Measurements from ENCODE around the gene RIMBP2.
"Not testable (repeated sequence)": the region's sequence is repeated elsewhere in the genome, so short reads cannot be mapped to it uniquely, and the experiment has no call there.

Gene RIMBP2

GRCh38 chr12:130698106-130698505, 18.0 kb downstream of the RIMBP2 start:
- Histone ChIP-seq H3K36me3 (ENCODE audit: control insufficient read depth, insufficient read depth, low read length) (no peaks in the 10 kb centered on the region), H3K27me3 (replicated peaks; ENCODE audit: control insufficient read depth, insufficient read depth, low read length, poor library complexity, severe bottlenecking) (no peaks in the 10 kb centered on the region), H3K9me3 (ENCODE audit: control insufficient read depth, low read length) (no peaks in the 10 kb centered on the region), H3K27ac (ENCODE audit: insufficient read depth, low read length, poor library complexity, severe bottlenecking) (no peak overlapping the region), H3K4me3 (ENCODE audit: insufficient read depth, low read depth, low read length, poor library complexity, severe bottlenecking) (no peak overlapping the region), H3K4me1 (ENCODE audit: control insufficient read depth, insufficient read depth, low read length, poor library complexity, severe bottlenecking) (no peaks in the 10 kb centered on the region)
- DNase-seq, result no peak

- H3K36me3 ChIP-seq (ENCODE audit: control insufficient read depth, insufficient read depth, low read length), result no peaks in the 10 kb centered on the region
- H3K27ac ChIP-seq (ENCODE audit: insufficient read depth, low read length, poor library complexity, severe bottlenecking), result no peak overlapping the region
- H3K4me1 ChIP-seq (ENCODE audit: control insufficient read depth, insufficient read depth, low read length, poor library complexity, severe bottlenecking), result no peaks in the 10 kb centered on the region
- H3K9me3 ChIP-seq (ENCODE audit: control insufficient read depth, low read length), result no peaks in the 10 kb centered on the region
- H3K27me3 ChIP-seq (replicated peaks; ENCODE audit: control insufficient read depth, insufficient read depth, low read length, poor library complexity, severe bottlenecking), result no peaks in the 10 kb centered on the region
- H3K4me3 ChIP-seq (ENCODE audit: insufficient read depth, low read depth, low read length, poor library complexity, severe bottlenecking), result no peak overlapping the region
- no peak for DNase-seq
These were observed 19.6 kb downstream of the RIMBP2 start for GRCh38 chr12:130696379-130697100.

GRCh38 chr12:130695061-130695460, 21.0 kb downstream of the RIMBP2 start:
- H3K36me3 ChIP-seq (ENCODE audit: control insufficient read depth, insufficient read depth, low read length), result no peaks in the 10 kb centered on the region
- H3K4me3 ChIP-seq (ENCODE audit: insufficient read depth, low read depth, low read length, poor library complexity, severe bottlenecking), result no peak overlapping the region
- no peak overlapping the region for H3K27ac ChIP-seq (ENCODE audit: insufficient read depth, low read length, poor library complexity, severe bottlenecking)
- no peaks in the 10 kb centered on the region for H3K9me3 ChIP-seq (ENCODE audit: control insufficient read depth, low read length)
- no peaks in the 10 kb centered on the region for H3K4me1 ChIP-seq (ENCODE audit: control insufficient read depth, insufficient read depth, low read length, poor library complexity, severe bottlenecking)
- no peaks in the 10 kb centered on the region for H3K27me3 ChIP-seq (replicated peaks; ENCODE audit: control insufficient read depth, insufficient read depth, low read length, poor library complexity, severe bottlenecking)
- DNase-seq, result no peak

GRCh38 chr12:130689408-130690405, 26.4 kb downstream of the RIMBP2 start:
- Histone ChIP-seq H3K4me1 (ENCODE audit: control insufficient read depth, insufficient read depth, low read length, poor library complexity, severe bottlenecking) (no peaks in the 10 kb centered on the region), H3K4me3 (ENCODE audit: insufficient read depth, low read depth, low read length, poor library complexity, severe bottlenecking) (no peak overlapping the region), H3K9me3 (ENCODE audit: control insufficient read depth, low read length) (no peaks in the 10 kb centered on the region), H3K27me3 (replicated peaks; ENCODE audit: control insufficient read depth, insufficient read depth, low read length, poor library complexity, severe bottlenecking) (no peaks in the 10 kb centered on the region), H3K36me3 (ENCODE audit: control insufficient read depth, insufficient read depth, low read length) (no peaks in the 10 kb centered on the region), H3K27ac (ENCODE audit: insufficient read depth, low read length, poor library complexity, severe bottlenecking) (no peak overlapping the region)
- no peak for DNase-seq

DNA sequence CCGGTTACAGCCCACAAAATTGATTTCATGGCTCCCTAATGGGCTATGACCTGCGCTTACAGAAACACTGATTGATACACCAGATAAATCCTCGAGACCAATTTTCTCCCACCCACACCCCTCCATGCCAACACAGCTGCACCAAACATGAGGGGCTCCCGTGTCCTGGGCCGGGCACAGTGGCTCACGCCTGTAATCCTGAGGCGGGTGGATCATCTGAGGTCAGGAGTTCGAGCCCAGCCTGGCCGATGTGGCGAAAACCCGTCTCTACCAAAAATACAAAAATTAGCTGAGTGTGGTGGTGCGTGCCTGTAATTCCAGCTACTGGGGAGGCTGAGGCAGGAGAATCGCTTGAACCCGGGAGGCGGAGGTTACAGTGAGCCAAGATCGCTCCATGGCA, 27.1 kb downstream of the RIMBP2 start:
- not testable (repeated sequence) for DNase-seq

GRCh38 chr12:130687796-130688778, 28.0 kb downstream of the RIMBP2 start:
- Histone ChIP-seq H3K4me1 (ENCODE audit: control insufficient read depth, insufficient read depth, low read length, poor library complexity, severe bottlenecking) (no peaks in the 10 kb centered on the region), H3K9me3 (ENCODE audit: control insufficient read depth, low read length) (no peaks in the 10 kb centered on the region), H3K36me3 (ENCODE audit: control insufficient read depth, insufficient read depth, low read length) (no peaks in the 10 kb centered on the region), H3K4me3 (ENCODE audit: insufficient read depth, low read depth, low read length, poor library complexity, severe bottlenecking) (no peak overlapping the region), H3K27me3 (replicated peaks; ENCODE audit: control insufficient read depth, insufficient read depth, low read length, poor library complexity, severe bottlenecking) (no peaks in the 10 kb centered on the region), H3K27ac (ENCODE audit: insufficient read depth, low read length, poor library complexity, severe bottlenecking) (no peak overlapping the region)
- DNase-seq, result no peak

More for the DNA sequence above, 27.1 kb downstream of the RIMBP2 start:
- H3K27ac ChIP-seq (ENCODE audit: insufficient read depth, low read length, poor library complexity, severe bottlenecking); H3K36me3 ChIP-seq (ENCODE audit: control insufficient read depth, insufficient read depth, low read length); H3K27me3 ChIP-seq (replicated peaks; ENCODE audit: control insufficient read depth, insufficient read depth, low read length, poor library complexity, severe bottlenecking); H3K9me3 ChIP-seq (ENCODE audit: control insufficient read depth, low read length); H3K4me1 ChIP-seq (ENCODE audit: control insufficient read depth, insufficient read depth, low read length, poor library complexity, severe bottlenecking); H3K4me3 ChIP-seq (ENCODE audit: insufficient read depth, low read depth, low read length, poor library complexity, severe bottlenecking): not testable (repeated sequence)

- Histone ChIP-seq H3K36me3 (ENCODE audit: control insufficient read depth, insufficient read depth, low read length) (no peaks in the 10 kb centered on the region), H3K4me3 (ENCODE audit: insufficient read depth, low read depth, low read length, poor library complexity, severe bottlenecking) (no peak overlapping the region), H3K9me3 (ENCODE audit: control insufficient read depth, low read length) (no peaks in the 10 kb centered on the region), H3K4me1 (ENCODE audit: control insufficient read depth, insufficient read depth, low read length, poor library complexity, severe bottlenecking) (no peaks in the 10 kb centered on the region), H3K27ac (ENCODE audit: insufficient read depth, low read length, poor library complexity, severe bottlenecking) (no peak overlapping the region), H3K27me3 (replicated peaks; ENCODE audit: control insufficient read depth, insufficient read depth, low read length, poor library complexity, severe bottlenecking) (no peaks in the 10 kb centered on the region)
- DNase-seq, result no peak
These were observed 28.9 kb downstream of the RIMBP2 start for GRCh38 chr12:130687190-130687589.

- Histone ChIP-seq H3K4me3 (ENCODE audit: insufficient read depth, low read depth, low read length, poor library complexity, severe bottlenecking) (no peak overlapping the region), H3K9me3 (ENCODE audit: control insufficient read depth, low read length) (no peaks in the 10 kb centered on the region), H3K27me3 (replicated peaks; ENCODE audit: control insufficient read depth, insufficient read depth, low read length, poor library complexity, severe bottlenecking) (no peaks in the 10 kb centered on the region), H3K36me3 (ENCODE audit: control insufficient read depth, insufficient read depth, low read length) (no peaks in the 10 kb centered on the region), H3K4me1 (ENCODE audit: control insufficient read depth, insufficient read depth, low read length, poor library complexity, severe bottlenecking) (no peaks in the 10 kb centered on the region), H3K27ac (ENCODE audit: insufficient read depth, low read length, poor library complexity, severe bottlenecking) (no peak overlapping the region)
- no peak for DNase-seq
These were observed 29.5 kb downstream of the RIMBP2 start for GRCh38 chr12:130686511-130686991.

DNA sequence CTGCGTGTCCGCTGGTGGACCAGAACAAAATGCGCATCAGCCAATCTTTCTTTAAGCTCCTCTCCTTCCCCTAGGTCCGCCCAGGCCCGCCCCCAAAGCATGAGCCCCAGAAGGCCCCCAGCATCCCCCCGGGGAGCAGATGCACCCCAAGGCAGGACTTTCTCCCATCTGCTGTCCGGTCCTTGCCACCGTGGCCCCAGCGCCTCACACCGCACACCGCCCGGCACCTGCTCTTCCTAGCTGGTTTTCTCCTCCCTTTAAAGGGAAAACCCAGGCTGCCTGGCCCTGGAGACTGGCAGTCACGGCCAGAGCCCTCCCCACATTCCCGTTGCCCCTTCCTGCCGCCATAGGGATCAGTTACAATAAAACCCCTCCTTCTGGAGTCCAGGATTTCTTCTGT, 30.2 kb downstream of the RIMBP2 start:
- Histone ChIP-seq H3K27me3 (replicated peaks; ENCODE audit: control insufficient read depth, insufficient read depth, low read length, poor library complexity, severe bottlenecking) (no peaks in the 10 kb centered on the region), H3K27ac (ENCODE audit: insufficient read depth, low read length, poor library complexity, severe bottlenecking) (no peak overlapping the region), H3K36me3 (ENCODE audit: control insufficient read depth, insufficient read depth, low read length) (no peaks in the 10 kb centered on the region), H3K9me3 (ENCODE audit: control insufficient read depth, low read length) (no peaks in the 10 kb centered on the region), H3K4me1 (ENCODE audit: control insufficient read depth, insufficient read depth, low read length, poor library complexity, severe bottlenecking) (no peaks in the 10 kb centered on the region), H3K4me3 (ENCODE audit: insufficient read depth, low read depth, low read length, poor library complexity, severe bottlenecking) (no peak overlapping the region)
- no peak for DNase-seq
